Rectal smooth muscle tissue (tissue), 1 donor: ENCODE data around the gene FOXP1.

Source experiments
- H3K27ac ChIP-seq: one replicate; pipeline ENCODE4 v1.7.0; 2013; ENCODE audit warnings: low read depth, low read length, inconsistent platforms
- H3K27me3 ChIP-seq: one replicate; pipeline ENCODE4 v1.7.0; 2013; ENCODE audit warnings: low read length; ENCODE audit not compliant: control insufficient read depth, insufficient read depth
- H3K36me3 ChIP-seq: one replicate; pipeline ENCODE4 v1.7.0; 2013; ENCODE audit warnings: low read length; ENCODE audit not compliant: control insufficient read depth, insufficient read depth
- H3K4me1 ChIP-seq: one replicate; pipeline ENCODE4 v1.7.0; 2013; ENCODE audit warnings: low read length; ENCODE audit not compliant: control insufficient read depth, insufficient read depth
- H3K4me3 ChIP-seq: one replicate; pipeline ENCODE4 v1.7.0; 2013; ENCODE audit warnings: low read length
- H3K9ac ChIP-seq: one replicate; pipeline ENCODE4 v1.7.0; 2013; ENCODE audit warnings: low read length

Gene FOXP1

GRCh38 chr3:71520161-71521020 lies 63.1 kb downstream of the FOXP1 start:
- Histone ChIP-seq H3K27me3 (no peaks in the 10 kb centered on the region), H3K9ac (no peak overlapping the region), H3K4me3 (no peak overlapping the region)

GRCh38 chr3:71518089-71518488 lies 65.4 kb downstream of the FOXP1 start:
- H3K36me3 ChIP-seq: no peaks in the 10 kb centered on the region
- H3K4me1 ChIP-seq: no peaks in the 10 kb centered on the region
- no peak overlapping the region for H3K4me3 ChIP-seq
- no peak overlapping the region for H3K27ac ChIP-seq
- H3K9ac ChIP-seq: no peak overlapping the region
- H3K27me3 ChIP-seq: no peaks in the 10 kb centered on the region

More at GRCh38 chr3:71520161-71521020, 63.1 kb downstream of the FOXP1 start:
- H3K27ac ChIP-seq: no peak overlapping the region
- no peaks in the 10 kb centered on the region for H3K36me3 ChIP-seq
- H3K4me1 ChIP-seq: no peaks in the 10 kb centered on the region

DNA sequence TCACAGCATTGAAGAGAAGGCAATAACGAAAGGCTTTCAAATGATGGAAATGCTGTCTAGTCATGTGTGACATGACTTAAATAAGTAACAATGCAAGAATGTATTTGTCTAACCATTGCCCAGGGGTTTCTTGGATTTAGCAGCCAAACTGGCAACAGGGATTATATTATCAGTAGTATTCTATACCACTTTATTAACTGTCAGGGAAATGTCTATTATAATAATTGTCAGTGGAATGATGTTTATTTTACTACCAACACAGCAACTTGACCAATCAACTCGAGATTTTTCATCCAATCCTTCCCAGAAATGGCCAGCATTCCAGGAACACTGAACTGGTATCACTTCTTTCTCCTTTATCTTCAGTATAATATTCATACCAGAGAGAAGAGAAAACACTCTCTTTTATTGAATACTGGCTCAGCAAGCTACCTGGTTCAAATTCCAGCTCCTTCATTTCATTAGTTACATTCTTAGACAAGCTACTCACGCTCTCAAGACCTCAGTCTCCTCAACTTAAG lies 66.2 kb downstream of the FOXP1 start:
- no peak overlapping the region for H3K4me3 ChIP-seq
- H3K4me1 ChIP-seq: no peaks in the 10 kb centered on the region
- H3K27ac ChIP-seq: peak overlapping the region; percentile 21
- no peak overlapping the region for H3K9ac ChIP-seq
- no peaks in the 10 kb centered on the region for H3K36me3 ChIP-seq
- no peaks in the 10 kb centered on the region for H3K27me3 ChIP-seq

GRCh38 chr3:71515636-71516365 lies 67.7 kb downstream of the FOXP1 start:
- peak overlapping the region; percentile 49 for H3K27ac ChIP-seq
- H3K36me3 ChIP-seq: no peaks in the 10 kb centered on the region
- H3K4me1 ChIP-seq: peaks cover 3% of the 10 kb centered on the region
- no peak overlapping the region for H3K9ac ChIP-seq
- H3K27me3 ChIP-seq: no peaks in the 10 kb centered on the region
- H3K4me3 ChIP-seq: no peak overlapping the region

DNA sequence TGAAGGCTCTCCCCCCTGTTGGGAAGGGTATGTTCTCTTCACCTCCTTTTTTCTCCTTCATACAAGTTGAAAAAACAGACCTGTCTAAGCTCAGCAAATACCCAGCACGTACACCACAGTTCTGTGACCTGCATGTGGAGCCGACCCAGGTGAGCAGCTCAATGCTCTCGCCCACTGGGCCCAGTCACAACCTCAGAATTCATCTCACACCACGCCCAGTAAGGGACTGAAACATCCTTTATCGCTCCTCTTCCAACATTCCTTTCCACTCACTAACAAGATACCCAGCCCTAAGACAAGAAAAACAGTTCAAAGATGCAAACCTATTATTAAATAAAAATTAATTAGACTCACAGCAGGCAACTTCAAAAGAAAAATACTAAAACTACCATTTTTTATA lies 68.9 kb downstream of the FOXP1 start:
- no peaks in the 10 kb centered on the region for H3K27me3 ChIP-seq
- H3K27ac ChIP-seq: no peak overlapping the region
- H3K4me3 ChIP-seq: no peak overlapping the region
- peaks cover 3% of the 10 kb centered on the region for H3K4me1 ChIP-seq
- H3K9ac ChIP-seq: no peak overlapping the region
- no peaks in the 10 kb centered on the region for H3K36me3 ChIP-seq

GRCh38 chr3:71513515-71513914 lies 70.0 kb downstream of the FOXP1 start:
- no peaks in the 10 kb centered on the region for H3K27me3 ChIP-seq
- H3K9ac ChIP-seq: no peak overlapping the region
- H3K36me3 ChIP-seq: no peaks in the 10 kb centered on the region
- H3K27ac ChIP-seq: no peak overlapping the region
- H3K4me3 ChIP-seq: no peak overlapping the region
- H3K4me1 ChIP-seq: peaks cover 3% of the 10 kb centered on the region

DNA sequence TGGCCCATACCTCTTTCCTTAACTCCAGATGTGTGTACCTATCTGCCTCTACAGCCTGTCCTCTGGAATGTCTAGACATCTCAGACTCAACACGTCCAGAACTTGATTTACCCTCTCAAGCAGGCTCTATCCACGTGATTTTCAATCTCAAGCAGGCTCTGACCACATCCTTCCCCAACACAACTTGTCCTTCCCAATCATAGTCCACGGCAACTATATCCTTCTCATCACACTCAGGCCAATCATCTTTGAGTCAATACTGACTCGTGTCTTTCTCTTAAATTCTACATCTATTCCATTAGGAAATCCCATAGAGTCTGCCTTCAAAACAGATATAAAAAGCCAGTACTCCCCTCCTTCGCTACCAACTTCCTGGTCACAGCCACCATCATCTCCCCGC lies 70.4 kb downstream of the FOXP1 start:
- H3K9ac ChIP-seq: no peak overlapping the region
- no peaks in the 10 kb centered on the region for H3K36me3 ChIP-seq
- H3K27ac ChIP-seq: no peak overlapping the region
- no peak overlapping the region for H3K4me3 ChIP-seq
- H3K4me1 ChIP-seq: peaks cover 3% of the 10 kb centered on the region
- H3K27me3 ChIP-seq: no peaks in the 10 kb centered on the region

DNA sequence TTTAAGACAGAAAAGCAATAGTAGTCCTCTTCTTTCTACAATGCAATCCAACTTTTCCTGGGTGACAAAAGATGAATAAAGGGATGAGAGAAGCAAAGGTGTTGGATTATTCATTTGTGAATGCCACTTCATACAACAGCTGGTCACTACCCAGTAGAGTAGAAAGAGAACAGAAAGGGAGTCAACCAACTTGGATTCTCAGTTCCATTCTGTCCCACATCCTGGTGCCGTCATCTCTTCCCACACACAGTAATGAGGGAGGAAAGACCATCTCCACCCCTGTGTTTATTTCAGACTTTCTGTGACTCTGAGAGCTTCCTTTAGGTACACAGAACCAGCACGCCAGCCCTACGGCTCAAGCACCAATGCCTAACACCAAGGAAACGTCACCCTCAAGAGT lies 71.0 kb downstream of the FOXP1 start:
- no peak overlapping the region for H3K9ac ChIP-seq
- no peaks in the 10 kb centered on the region for H3K36me3 ChIP-seq
- peaks cover 3% of the 10 kb centered on the region for H3K4me1 ChIP-seq
- no peaks in the 10 kb centered on the region for H3K27me3 ChIP-seq
- H3K4me3 ChIP-seq: no peak overlapping the region
- H3K27ac ChIP-seq: no peak overlapping the region

GRCh38 chr3:71512000-71512399 lies 71.5 kb downstream of the FOXP1 start:
- H3K27ac ChIP-seq: no peak overlapping the region
- peaks cover 3% of the 10 kb centered on the region for H3K4me1 ChIP-seq
- H3K36me3 ChIP-seq: no peaks in the 10 kb centered on the region

DNA sequence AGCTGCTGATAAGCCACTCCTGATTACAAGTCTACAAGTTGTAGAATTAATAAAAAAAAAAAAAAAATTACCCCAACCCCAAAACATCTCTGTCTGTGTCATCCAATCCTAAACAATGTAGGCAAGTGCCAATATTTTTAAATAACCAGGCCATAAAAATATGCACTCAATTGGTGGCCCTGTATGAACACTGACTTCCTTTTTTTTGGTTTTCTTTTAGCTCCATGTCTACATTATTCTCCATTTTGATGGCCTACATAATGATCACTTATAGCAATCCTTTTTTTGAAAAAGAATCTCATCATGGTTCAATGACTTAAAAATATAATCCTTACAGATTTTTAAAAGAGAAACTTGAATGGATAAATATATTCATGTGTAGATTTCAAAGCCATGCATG lies 72.1 kb downstream of the FOXP1 start:
- H3K36me3 ChIP-seq: no peaks in the 10 kb centered on the region
- no peak overlapping the region for H3K27ac ChIP-seq
- H3K4me1 ChIP-seq: peaks cover 3% of the 10 kb centered on the region
- H3K4me3 ChIP-seq: no peak overlapping the region
- H3K27me3 ChIP-seq: no peaks in the 10 kb centered on the region
- H3K9ac ChIP-seq: no peak overlapping the region

More at GRCh38 chr3:71512000-71512399, 71.5 kb downstream of the FOXP1 start:
- no peak overlapping the region for H3K9ac ChIP-seq
- H3K27me3 ChIP-seq: no peaks in the 10 kb centered on the region
- H3K4me3 ChIP-seq: no peak overlapping the region

- peaks cover 3% of the 10 kb centered on the region for H3K4me1 ChIP-seq
- no peak overlapping the region for H3K27ac ChIP-seq
- no peaks in the 10 kb centered on the region for H3K27me3 ChIP-seq
- H3K36me3 ChIP-seq: no peaks in the 10 kb centered on the region
- no peak overlapping the region for H3K9ac ChIP-seq
- no peak overlapping the region for H3K4me3 ChIP-seq
These were observed 72.5 kb downstream of the FOXP1 start for GRCh38 chr3:71511037-71511436.

GRCh38 chr3:71510510-71510909 lies 73.0 kb downstream of the FOXP1 start:
- Histone ChIP-seq H3K27ac (no peak overlapping the region), H3K36me3 (no peaks in the 10 kb centered on the region), H3K4me3 (no peak overlapping the region), H3K4me1 (peaks cover 3% of the 10 kb centered on the region), H3K27me3 (no peaks in the 10 kb centered on the region), H3K9ac (no peak overlapping the region)
